Ovary (tissue), 3 donors: ENCODE measurements around the gene CEP68.
"Not testable (repeated sequence)": the region's sequence is repeated elsewhere in the genome, so short reads cannot be mapped to it uniquely, and the experiment has no call there.

Experiments used
- CTCF ChIP-seq, 3 donors: fragments of 450-650 bp in 2 of 3; fragments of 200-600 bp in 1 of 3; IDR thresholded peaks; one replicate each; pipeline versions ENCODE4 v1.5.1 to v1.8.0; 2016 to 2022; ENCODE audit warnings: antibody characterized with exemption in 3 of 3, mild to moderate bottlenecking in 1 of 3
- EP300 ChIP-seq: sonication (generic); formaldehyde crosslinking; IDR thresholded peaks from one replicate; pipeline ENCODE4 v1.6.1; 2017; ENCODE audit warnings: antibody characterized with exemption
- POLR2A ChIP-seq: fragments of 450-650 bp; IDR thresholded peaks from one replicate; pipeline ENCODE4 v1.6.1; 2017; ENCODE audit warnings: antibody characterized with exemption, mild to moderate bottlenecking, moderate library complexity
- donor health status: DM: no; HTN: no; CAD: no.

GRCh38 chr2:65020251-65020650, 36.0 kb upstream of the CEP68 start:
- not testable (repeated sequence) for TF ChIP-seq CTCF (IDR thresholded peaks at IDR 0.05); EP300; POLR2A
